ENCODE data around the gene PCTP.

The PCTP gene

GRCh38 chr17:55720919-55721836 lies 29.7 kb upstream of the PCTP start:
- Histone ChIP-seq H3K4me3 (ENCODE audit: low read length) (no peak overlapping the region), H3K4me2 (ENCODE audit: low read length) (no peak overlapping the region), H3K79me2 (ENCODE audit: low read length) (no peaks in the 10 kb centered on the region), H3K36me3 (replicated peaks; ENCODE audit: low read depth, low read length) (no peaks in the 10 kb centered on the region), H3K9me3 (ENCODE audit: insufficient read depth, low read length) (no peaks in the 10 kb centered on the region), H3K27ac (ENCODE audit: low read length) (no peak overlapping the region), H2AFZ (ENCODE audit: low read depth, low read length) (no peak overlapping the region), H4K20me1 (ENCODE audit: insufficient read depth, low read length) (no peaks in the 10 kb centered on the region), H3K27me3 (ENCODE audit: low read depth, low read length) (peaks cover 68% of the 10 kb centered on the region), H3K9ac (ENCODE audit: low read length) (no peak overlapping the region), H3K4me1 (ENCODE audit: low read length) (peaks cover 6% of the 10 kb centered on the region)
- TF ChIP-seq, protein P1, sequence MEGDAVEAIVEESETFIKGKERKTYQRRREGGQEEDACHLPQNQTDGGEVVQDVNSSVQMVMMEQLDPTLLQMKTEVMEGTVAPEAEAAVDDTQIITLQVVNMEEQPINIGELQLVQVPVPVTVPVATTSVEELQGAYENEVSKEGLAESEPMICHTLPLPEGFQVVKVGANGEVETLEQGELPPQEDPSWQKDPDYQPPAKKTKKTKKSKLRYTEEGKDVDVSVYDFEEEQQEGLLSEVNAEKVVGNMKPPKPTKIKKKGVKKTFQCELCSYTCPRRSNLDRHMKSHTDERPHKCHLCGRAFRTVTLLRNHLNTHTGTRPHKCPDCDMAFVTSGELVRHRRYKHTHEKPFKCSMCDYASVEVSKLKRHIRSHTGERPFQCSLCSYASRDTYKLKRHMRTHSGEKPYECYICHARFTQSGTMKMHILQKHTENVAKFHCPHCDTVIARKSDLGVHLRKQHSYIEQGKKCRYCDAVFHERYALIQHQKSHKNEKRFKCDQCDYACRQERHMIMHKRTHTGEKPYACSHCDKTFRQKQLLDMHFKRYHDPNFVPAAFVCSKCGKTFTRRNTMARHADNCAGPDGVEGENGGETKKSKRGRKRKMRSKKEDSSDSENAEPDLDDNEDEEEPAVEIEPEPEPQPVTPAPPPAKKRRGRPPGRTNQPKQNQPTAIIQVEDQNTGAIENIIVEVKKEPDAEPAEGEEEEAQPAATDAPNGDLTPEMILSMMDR (IDR thresholded peaks at IDR 0.05; ENCODE audit: low read depth, low read length), result no peak
- TF ChIP-seq EZH2phosphoT487 (IDR thresholded peaks at IDR 0.05; ENCODE audit: low read depth), result no peak

DNA sequence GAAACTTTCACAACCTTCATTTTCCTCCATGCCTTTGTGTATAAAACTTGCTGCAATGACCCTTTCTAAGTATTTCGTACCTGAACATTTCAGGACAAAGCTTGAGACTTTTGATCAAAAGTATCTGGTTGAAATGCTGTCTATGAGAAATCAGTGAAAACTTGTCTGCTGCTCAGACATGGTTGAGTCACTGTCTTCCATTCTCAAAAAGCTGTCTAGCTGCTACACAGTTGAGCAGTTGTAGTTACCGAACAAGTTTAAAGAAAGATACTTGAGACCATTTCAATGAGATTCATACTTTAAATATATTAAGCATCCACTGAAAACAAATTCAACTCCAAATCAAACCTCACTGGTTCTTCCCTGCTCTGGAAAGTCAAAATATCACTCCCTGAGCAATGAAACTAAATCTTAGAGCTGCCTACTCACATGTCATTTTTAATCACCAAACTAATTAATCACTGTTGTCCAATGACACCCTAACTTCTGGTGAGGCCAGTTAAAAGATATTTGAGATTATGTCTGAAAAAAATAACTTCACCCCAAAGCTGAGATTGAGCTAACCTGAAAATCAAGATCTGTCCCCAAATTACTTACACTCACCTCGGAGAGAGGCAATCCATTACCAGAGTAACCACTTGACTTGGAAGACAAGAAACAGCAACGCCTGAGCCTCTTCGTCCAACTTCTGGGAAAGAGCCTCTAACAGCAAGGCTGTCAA lies 28.7 kb upstream of the PCTP start:
- Histone ChIP-seq H3K9me3 (ENCODE audit: insufficient read depth, low read length) (no peaks in the 10 kb centered on the region), H3K9ac (ENCODE audit: low read length) (no peak overlapping the region), H3K79me2 (ENCODE audit: low read length) (no peaks in the 10 kb centered on the region), H3K27me3 (ENCODE audit: low read depth, low read length) (peaks cover 78% of the 10 kb centered on the region), H3K4me3 (ENCODE audit: low read length) (no peak overlapping the region), H4K20me1 (ENCODE audit: insufficient read depth, low read length) (no peaks in the 10 kb centered on the region), H2AFZ (ENCODE audit: low read depth, low read length) (no peak overlapping the region), H3K36me3 (replicated peaks; ENCODE audit: low read depth, low read length) (no peaks in the 10 kb centered on the region), H3K4me2 (ENCODE audit: low read length) (no peak overlapping the region), H3K4me1 (ENCODE audit: low read length) (peaks cover 6% of the 10 kb centered on the region), H3K27ac (ENCODE audit: low read length) (no peak overlapping the region)
- TF ChIP-seq, protein P1 (IDR thresholded peaks at IDR 0.05; ENCODE audit: low read depth, low read length), result no peak
- TF ChIP-seq EZH2phosphoT487 (IDR thresholded peaks at IDR 0.05; ENCODE audit: low read depth), result no peak

DNA sequence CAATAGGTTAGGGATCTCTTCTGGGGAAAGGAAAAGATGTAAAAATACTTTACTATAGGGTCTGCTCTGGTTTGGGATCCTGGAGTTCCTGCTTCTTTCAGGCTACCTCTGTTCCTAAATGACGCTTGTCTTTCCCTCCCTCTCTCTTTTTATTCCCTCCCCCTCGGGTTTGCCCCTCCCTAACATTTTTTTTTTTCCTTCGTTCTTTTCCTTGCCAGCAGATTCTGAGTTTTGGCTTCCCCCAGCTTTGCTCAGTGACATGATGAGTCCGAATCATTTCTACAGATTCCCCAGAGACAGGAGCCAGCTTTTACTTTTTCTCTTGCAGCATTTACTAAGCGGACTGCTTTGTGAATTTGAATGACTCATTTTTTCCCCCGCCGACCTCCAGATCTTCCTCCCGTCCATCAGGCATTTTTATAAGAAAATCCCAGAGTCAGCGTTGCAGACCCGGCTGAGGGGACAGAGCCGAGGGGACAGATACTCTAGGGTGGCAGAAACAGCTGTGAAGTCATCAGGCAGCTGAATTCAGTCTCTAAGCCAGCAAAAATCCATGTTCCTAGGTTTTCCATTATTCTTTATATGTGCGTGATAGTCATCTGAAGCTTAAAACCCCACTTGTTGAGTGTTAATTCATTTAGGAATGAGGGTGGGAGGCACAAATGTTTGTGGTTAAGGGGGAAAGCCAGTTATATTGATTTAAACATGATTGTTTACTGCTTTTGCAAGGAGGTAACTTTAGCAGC lies 27.9 kb upstream of the PCTP start, which contains the start of gene TMEM100:
Gene TMEM100 (minus strand): TSS at position 123 of the 746 bp plus-strand sequence. CDS start 1,794 bp downstream, outside the sequence.
- Histone ChIP-seq H3K36me3 (replicated peaks; ENCODE audit: low read depth, low read length) (no peaks in the 10 kb centered on the region), H3K79me2 (ENCODE audit: low read length) (no peaks in the 10 kb centered on the region), H3K9me3 (ENCODE audit: insufficient read depth, low read length) (no peaks in the 10 kb centered on the region), H4K20me1 (ENCODE audit: insufficient read depth, low read length) (no peaks in the 10 kb centered on the region), H2AFZ (ENCODE audit: low read depth, low read length) (no peak within 1 kb of the TSS), H3K27me3 (ENCODE audit: low read depth, low read length) (peaks cover 82% of the 10 kb centered on the region), H3K4me1 (ENCODE audit: low read length) (peaks cover 6% of the 10 kb centered on the region), H3K9ac (ENCODE audit: low read length) (no peak within 1 kb of the TSS), H3K27ac (ENCODE audit: low read length) (no peak within 1 kb of the TSS), H3K4me2 (ENCODE audit: low read length) (no peak within 1 kb of the TSS), H3K4me3 (ENCODE audit: low read length) (no peak within 1 kb of the TSS)
- TF ChIP-seq EZH2phosphoT487 (IDR thresholded peaks at IDR 0.05; ENCODE audit: low read depth), result no peak
- TF ChIP-seq, protein P1 (IDR thresholded peaks at IDR 0.05; ENCODE audit: low read depth, low read length), result no peak

All from OCI-LY3 (cell line).